Progenitor cell of endocrine pancreas (in vitro differentiated cells): ENCODE results near the gene CCDC167. TPM values are rescaled to one million over a fixed set of nuclear protein-coding genes. Genes with fewer than 3 reads are reported as not detected.
"Not testable (repeated sequence)": the region's sequence is repeated elsewhere in the genome, so short reads cannot be mapped to it uniquely, and the experiment has no call there.

Source experiments
- DNase-seq: peaks from one replicate; pipeline ENCODE4 v3.0.0; 2021; ENCODE audit warnings: low spot score; ENCODE audit not compliant: unreplicated experiment
- H3K27ac Mint-ChIP-seq: 2 replicates; pipeline ENCODE4 v1.8.0; 2021; ENCODE audit warnings: mild to moderate bottlenecking, moderate library complexity, mixed read lengths
- H3K27me3 Mint-ChIP-seq: 2 replicates; pipeline ENCODE4 v1.8.0; 2021; ENCODE audit warnings: mixed read lengths
- H3K36me3 Mint-ChIP-seq: 2 replicates; pipeline ENCODE4 v1.8.0; 2022; ENCODE audit warnings: mixed read lengths; ENCODE audit not compliant: insufficient read depth
- H3K4me1 Mint-ChIP-seq: 2 replicates; pipeline ENCODE4 v1.8.0; 2021; ENCODE audit warnings: low read depth, mixed read lengths
- H3K4me3 Mint-ChIP-seq: 2 replicates; pipeline ENCODE4 v1.8.0; 2021; ENCODE audit warnings: low read depth, mild to moderate bottlenecking, moderate library complexity, mixed read lengths
- H3K9me3 Mint-ChIP-seq: 2 replicates; pipeline ENCODE4 v1.8.0; 2021; ENCODE audit warnings: low read depth, mixed read lengths
- total RNA-seq: library from RNA; stranded (reverse); gene quantifications from 2 replicates; pipeline ENCODE4 v1.2.1, GENCODE V29; 2021
- TF ChIP-seq, protein P1 (sequence below): fragments of 200-600 bp; sonication (generic); IDR thresholded peaks from one replicate; pipeline ENCODE4 v1.5.0; 2021; ENCODE audit warnings: antibody characterized with exemption, mild to moderate bottlenecking; ENCODE audit not compliant: unreplicated experiment

Gene CCDC167
- total RNA-seq, 1 donor from 2014 or later: 44.9 TPM

DNA sequence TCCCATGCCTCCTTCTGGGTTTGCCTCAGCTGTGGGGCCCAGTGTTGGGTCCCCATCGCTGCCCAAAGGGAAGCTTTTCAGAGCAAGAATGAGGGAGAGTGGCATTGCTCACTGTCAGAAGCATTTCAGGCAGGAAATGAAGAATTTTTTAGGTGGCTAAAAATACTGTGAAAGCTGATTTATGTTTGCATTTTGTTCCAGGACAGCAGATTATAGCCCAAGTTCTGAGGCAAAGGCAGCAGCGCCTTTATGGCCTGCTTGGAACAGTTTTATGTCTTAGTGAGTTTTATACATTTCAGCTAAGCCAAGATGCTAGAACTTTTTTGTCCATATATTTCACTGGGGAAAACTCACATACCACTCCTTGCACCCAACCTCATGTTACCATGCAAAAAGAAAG lies 4.3 kb upstream of the CCDC167 start:
- Mint-ChIP-seq H3K4me1 (peaks cover 20% of the 10 kb centered on the region), H3K27me3 (peaks cover 2% of the 10 kb centered on the region), H3K27ac (no peak overlapping the region), H3K4me3 (no peak overlapping the region), H3K9me3 (peaks cover 4% of the 10 kb centered on the region), H3K36me3 (no peaks in the 10 kb centered on the region)
- TF ChIP-seq, protein P1, sequence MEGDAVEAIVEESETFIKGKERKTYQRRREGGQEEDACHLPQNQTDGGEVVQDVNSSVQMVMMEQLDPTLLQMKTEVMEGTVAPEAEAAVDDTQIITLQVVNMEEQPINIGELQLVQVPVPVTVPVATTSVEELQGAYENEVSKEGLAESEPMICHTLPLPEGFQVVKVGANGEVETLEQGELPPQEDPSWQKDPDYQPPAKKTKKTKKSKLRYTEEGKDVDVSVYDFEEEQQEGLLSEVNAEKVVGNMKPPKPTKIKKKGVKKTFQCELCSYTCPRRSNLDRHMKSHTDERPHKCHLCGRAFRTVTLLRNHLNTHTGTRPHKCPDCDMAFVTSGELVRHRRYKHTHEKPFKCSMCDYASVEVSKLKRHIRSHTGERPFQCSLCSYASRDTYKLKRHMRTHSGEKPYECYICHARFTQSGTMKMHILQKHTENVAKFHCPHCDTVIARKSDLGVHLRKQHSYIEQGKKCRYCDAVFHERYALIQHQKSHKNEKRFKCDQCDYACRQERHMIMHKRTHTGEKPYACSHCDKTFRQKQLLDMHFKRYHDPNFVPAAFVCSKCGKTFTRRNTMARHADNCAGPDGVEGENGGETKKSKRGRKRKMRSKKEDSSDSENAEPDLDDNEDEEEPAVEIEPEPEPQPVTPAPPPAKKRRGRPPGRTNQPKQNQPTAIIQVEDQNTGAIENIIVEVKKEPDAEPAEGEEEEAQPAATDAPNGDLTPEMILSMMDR: no peak
- no peak for DNase-seq

DNA sequence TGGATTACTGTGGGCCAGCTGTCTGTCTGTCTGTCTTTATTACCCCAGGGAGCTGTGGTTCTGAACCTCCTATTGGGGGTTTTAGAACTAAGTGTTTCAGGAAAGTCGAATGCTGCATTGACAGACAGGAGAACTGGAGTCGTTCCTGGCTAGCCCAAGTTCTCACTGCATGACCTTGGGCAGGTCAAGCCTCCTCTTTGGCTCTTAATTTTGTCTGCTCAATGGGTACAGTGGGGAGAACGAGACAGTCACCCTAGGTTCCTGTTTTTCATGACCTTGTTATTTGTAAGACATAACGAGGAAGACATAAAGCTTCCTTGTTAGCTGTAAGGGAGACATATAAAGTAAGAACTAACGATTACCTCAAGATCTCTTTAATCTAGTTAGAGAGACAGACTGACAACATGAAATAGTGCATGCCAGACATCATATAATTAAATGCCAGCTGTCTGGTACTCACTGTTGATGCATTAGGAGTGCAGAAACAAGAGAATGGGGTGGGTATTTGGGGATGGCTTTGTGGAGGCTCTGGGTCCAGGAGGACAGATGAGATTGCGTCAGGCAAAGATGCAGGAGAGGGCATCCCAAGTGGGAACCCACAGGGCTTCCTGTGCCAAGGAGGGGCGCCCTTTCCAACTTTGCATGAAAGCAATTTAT lies 3.7 kb upstream of the CCDC167 start:
- no peaks in the 10 kb centered on the region for H3K36me3 Mint-ChIP-seq
- H3K27me3 Mint-ChIP-seq: peaks cover 2% of the 10 kb centered on the region
- no peak overlapping the region for H3K4me3 Mint-ChIP-seq
- TF ChIP-seq, protein P1: no peak
- no peak for DNase-seq
- peaks cover 2% of the 10 kb centered on the region for H3K9me3 Mint-ChIP-seq
- no peak overlapping the region for H3K27ac Mint-ChIP-seq
- peaks cover 22% of the 10 kb centered on the region for H3K4me1 Mint-ChIP-seq

DNA sequence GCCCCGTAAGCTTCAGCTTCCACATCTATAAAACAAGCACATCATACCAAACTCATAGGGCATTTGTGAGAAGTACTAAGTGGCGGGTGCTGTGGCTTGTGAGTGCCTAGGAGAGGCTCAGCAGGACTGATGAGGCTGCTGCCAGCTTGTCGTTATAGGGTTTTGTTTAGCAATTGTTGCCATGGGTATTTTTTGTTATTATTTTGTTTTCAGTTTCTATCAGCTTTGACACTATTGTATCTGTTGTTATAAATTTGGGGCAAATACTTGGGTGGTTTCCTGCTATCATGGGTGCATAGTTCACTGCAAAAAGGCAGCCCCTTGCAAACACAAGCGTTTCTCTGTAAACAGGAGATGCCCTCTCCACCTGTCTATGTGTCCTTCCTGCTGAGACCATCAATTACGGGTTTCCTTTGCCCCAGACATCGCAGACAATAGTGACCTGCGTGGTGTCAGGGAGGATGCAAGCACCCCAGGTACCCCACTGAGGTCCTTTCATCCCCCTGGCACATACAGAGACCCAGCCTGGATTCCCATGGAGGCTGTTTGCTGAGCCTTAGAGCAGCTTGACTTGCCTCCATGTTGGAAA lies 3.1 kb upstream of the CCDC167 start:
- Mint-ChIP-seq H3K36me3 (no peaks in the 10 kb centered on the region), H3K9me3 (no peaks in the 10 kb centered on the region), H3K27me3 (peaks cover 2% of the 10 kb centered on the region), H3K27ac (no peak overlapping the region), H3K4me1 (peaks cover 17% of the 10 kb centered on the region), H3K4me3 (no peak overlapping the region)
- TF ChIP-seq, protein P1: no peak
- DNase-seq: no peak

DNA sequence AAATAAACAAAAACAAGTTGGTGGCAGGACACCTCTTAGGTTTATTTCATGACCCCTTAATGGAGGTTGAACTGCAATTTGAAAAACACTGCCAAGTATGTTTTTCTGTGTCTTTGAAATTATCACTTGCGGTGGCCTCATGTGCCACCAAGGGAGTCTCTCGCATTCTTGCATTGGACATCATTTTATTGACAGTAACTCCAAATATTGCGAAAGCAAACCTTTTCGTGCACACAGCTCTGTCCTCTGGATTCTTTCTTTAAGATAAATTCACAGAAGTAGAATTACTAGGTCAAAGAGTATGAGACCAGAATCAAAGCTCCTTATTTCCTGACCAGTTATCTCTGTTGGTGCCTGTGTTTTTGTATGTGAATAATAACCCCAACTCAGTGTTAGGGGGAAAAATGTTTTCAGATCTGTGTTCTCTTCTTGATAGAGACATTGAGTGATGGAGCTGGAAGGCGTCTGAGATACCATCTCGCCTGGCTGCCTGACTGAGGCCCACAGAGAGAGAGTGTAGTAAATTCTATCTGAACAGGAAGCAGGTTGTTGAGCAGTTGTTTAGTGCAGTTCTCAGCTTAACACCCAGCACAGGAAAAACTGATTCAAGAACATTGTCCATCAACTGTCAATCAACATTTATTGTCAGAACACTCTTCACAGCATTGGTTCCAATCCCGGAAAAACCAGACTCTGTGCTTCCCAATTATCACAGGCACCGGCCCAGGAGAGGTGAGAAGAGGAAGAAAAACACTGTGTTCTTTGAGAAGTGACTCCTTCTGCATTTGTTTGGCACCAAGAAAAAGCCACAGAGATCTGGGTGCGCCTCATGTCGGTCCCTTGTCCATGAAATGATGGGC lies 2.2 kb upstream of the CCDC167 start:
- H3K27ac Mint-ChIP-seq: no peak overlapping the region
- TF ChIP-seq, protein P1: no peak
- no peaks in the 10 kb centered on the region for H3K9me3 Mint-ChIP-seq

DNA sequence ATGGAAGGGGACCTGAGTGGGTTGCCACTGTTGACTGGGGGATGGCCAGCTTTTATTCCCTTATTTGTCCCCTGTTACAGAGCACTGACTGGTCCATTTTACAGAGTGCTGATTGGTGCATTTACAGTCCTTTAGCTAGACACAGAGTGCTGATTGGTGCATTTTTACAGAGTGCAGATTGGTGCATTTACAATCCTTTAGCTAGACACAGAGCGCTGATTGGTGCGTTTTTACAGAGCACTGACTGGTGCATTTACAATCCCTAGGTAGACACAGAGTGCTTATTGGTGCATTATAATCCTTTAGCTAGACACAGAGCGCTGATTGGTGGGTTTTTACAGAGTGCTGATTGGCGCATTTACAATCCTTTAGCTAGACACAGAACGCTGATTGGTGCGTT lies 1.2 kb upstream of the CCDC167 start:
- not testable (repeated sequence) for H3K9me3 Mint-ChIP-seq, DNase-seq, H3K27ac Mint-ChIP-seq, H3K4me3 Mint-ChIP-seq, H3K27me3 Mint-ChIP-seq, H3K36me3 Mint-ChIP-seq
- H3K4me1 Mint-ChIP-seq: peaks cover 15% of the 10 kb centered on the region

More for the DNA sequence above, 2.2 kb upstream of the CCDC167 start:
- H3K4me3 Mint-ChIP-seq: no peak overlapping the region
- H3K4me1 Mint-ChIP-seq: peaks cover 15% of the 10 kb centered on the region
- peaks cover 1% of the 10 kb centered on the region for H3K27me3 Mint-ChIP-seq
- DNase-seq: no peak
- H3K36me3 Mint-ChIP-seq: no peaks in the 10 kb centered on the region
